HG03175 (cell line): ENCODE measurements around the gene KRT27.

Experiments
- ATAC-seq: cut with Tn5 transposase; IDR thresholded peaks from one replicate; pipeline ENCODE4 v1.9.1; 2021; ENCODE audit warnings: mild to moderate bottlenecking, moderate library complexity; ENCODE audit not compliant: unreplicated experiment

Gene KRT27

GRCh38 chr17:40809721-40810421 lies 27.5 kb upstream of the KRT27 start:
- ATAC-seq = no peak

GRCh38 chr17:40806131-40806530 lies 23.8 kb upstream of the KRT27 start:
- no peak for ATAC-seq

GRCh38 chr17:40803617-40804082 lies 21.3 kb upstream of the KRT27 start:
- no peak for ATAC-seq

GRCh38 chr17:40801157-40801556 lies 18.8 kb upstream of the KRT27 start:
- ATAC-seq = no peak

GRCh38 chr17:40800381-40800780 lies 18.0 kb upstream of the KRT27 start:
- no peak for ATAC-seq

- no peak for ATAC-seq
These were observed 17.5 kb upstream of the KRT27 start, which contains the start of gene KRT28 for GRCh38 chr17:40799859-40800258. KRT28 (minus strand) TSS chr17:40799959; CDS start chr17:40799893, 66 bp downstream.

- no peak for ATAC-seq
These were observed 14.5 kb upstream of the KRT27 start for GRCh38 chr17:40796846-40797245.

GRCh38 chr17:40795019-40795667 lies 12.8 kb upstream of the KRT27 start:
- ATAC-seq = no peak

GRCh38 chr17:40794466-40794865 lies 12.1 kb upstream of the KRT27 start:
- no peak for ATAC-seq

- no peak for ATAC-seq
These were observed 11.5 kb upstream of the KRT27 start for GRCh38 chr17:40793832-40794231.

GRCh38 chr17:40791787-40792436 lies 9.6 kb upstream of the KRT27 start:
- no peak for ATAC-seq

- ATAC-seq = no peak
These were observed 8.8 kb upstream of the KRT27 start for GRCh38 chr17:40791111-40791510.

GRCh38 chr17:40779181-40779909 lies 3.0 kb downstream of the KRT27 start:
- ATAC-seq = no peak

GRCh38 chr17:40778461-40778860 lies 3.9 kb downstream of the KRT27 start:
- no peak for ATAC-seq

- ATAC-seq = no peak
These were observed 4.4 kb downstream of the KRT27 start for GRCh38 chr17:40777971-40778370.

GRCh38 chr17:40777459-40777858 lies 4.9 kb downstream of the KRT27 start:
- no peak for ATAC-seq

GRCh38 chr17:40775945-40776344 lies 6.4 kb downstream of the KRT27 start:
- no peak for ATAC-seq

- no peak for ATAC-seq
These were observed 10.2 kb downstream of the KRT27 start, which contains the start of gene KRT26 for GRCh38 chr17:40772101-40772500. KRT26 (minus strand) TSS chr17:40772201; CDS start chr17:40772113, 88 bp downstream.

GRCh38 chr17:40765657-40766056 lies 16.7 kb downstream of the KRT27 start:
- no peak for ATAC-seq

- ATAC-seq = no peak
These were observed 18.6 kb downstream of the KRT27 start for GRCh38 chr17:40763752-40764151.
